ENCODE measurements around the gene CMBL.
"Not testable (repeated sequence)": the region's sequence is repeated elsewhere in the genome, so short reads cannot be mapped to it uniquely, and the experiment has no call there.

The CMBL gene

DNA sequence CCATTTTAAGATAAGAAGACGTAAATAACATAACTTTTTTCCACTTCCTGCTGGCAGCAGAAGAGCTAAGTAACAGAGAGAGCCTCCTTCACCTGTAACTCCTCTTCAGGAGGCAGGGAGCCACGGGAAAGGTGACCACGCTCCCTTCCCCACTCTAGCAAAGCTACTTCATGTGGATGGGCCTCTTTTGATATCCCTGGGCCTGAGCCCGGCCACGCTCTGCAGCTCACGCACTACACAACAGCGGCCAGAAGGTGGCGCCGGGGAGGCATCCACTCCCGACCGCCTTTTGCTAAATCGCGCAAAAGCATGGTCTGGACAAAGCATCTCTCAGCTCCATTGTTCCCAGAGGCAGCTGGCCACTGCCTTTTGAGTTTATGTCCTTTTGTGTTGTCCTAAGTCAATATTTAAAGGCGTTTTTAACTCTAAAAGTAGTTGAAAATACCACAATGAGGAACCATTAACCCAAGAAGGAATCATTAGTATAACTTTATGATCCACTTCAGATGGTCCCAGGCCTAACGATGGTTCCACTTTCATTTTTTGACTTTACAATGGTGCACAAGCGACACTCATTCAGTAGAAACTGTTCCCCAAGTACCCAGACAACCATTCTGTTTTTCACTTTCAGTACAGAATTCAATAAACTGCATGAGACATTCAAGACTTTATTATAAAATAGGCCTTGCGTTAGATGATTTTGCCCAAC, 23.6 kb downstream of the CMBL start:
- peak; percentile 58 for DNase-seq

DNA sequence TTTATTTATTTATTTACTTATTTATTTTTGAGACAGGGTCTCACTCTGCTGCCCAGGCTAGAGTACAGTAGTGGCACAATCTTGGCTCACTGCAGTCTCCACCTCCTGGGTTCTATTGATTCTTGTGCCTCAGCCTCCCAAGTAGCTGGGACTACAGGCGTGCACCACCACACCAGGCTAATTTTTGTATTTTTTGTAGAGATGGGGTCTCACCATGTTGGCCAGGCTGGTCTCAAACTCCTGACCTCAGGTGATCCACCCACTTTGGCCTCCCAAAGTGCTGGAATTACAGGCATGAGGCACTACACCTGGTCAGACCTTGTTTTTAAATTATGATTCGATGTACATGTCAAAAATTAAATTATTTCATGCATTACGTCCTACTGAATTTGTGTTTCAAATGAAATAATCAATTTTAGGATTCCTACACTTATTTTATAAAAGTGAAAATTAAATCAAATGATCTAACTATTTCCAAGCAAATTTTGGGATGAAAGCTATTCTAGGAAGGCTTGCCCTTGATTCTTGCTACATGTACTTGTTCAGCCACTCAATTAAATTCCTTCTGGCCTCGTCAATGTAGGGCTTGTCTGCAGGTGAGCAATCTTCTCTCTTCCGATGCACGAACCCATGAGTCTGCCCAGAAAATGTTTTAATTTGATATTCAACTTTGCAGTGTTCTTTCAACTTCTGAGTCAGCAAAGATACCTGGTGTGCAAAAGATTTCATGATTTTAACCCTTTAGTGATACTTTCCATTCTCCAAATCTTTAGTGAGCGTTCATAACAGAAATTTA, 27.6 kb downstream of the CMBL start:
- DNase-seq = no peak

DNA sequence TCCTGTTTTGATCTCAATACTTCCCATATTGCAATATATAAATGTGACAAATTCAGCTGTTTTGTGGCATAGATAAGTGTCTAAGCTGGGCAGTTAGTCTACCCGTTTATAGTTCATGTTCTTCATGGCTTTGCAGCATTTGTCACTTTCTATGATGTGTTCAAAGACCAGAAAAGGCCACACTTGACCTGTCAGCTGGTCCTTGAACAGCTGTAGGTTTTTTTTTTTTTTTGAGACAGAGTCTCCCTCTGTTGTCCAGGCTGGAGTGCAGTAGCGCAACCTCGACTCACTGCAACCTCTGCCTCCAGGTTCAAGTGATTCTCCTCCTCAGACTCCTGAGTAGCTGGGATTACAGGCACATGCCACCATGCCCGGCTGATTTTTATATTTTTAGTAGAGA, 28.4 kb downstream of the CMBL start:
- DNase-seq = no peak

DNA sequence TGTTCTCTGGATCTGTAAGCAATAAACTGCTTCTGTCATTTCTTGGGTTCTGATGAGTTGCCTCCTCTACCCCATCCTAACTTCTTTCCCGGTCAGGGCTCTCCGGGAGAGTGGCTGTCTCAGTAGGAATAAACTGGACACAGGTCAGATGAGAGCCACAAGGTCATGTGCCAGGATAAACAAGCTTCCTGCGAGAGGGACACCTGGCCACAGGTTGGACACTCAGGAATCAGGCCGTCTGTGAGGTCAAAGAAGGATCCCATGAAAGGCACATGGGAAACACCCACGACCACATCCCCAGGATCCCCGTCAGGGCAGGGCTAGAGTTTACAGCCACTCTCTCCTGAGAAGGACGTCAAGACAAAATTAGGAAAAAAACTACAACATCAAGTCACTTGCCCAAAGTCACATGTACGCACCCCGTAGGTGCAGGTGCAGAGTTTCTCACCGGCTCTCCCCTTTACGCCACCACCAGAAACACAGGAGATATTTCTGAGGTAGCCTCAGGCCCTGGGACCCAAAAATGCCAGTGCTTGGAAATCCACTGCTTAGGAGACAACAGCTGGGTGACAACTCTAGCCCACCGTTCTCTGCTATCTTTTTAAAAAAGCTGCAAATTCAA, 28.9 kb downstream of the CMBL start:
- DNase-seq = no peak

DNA sequence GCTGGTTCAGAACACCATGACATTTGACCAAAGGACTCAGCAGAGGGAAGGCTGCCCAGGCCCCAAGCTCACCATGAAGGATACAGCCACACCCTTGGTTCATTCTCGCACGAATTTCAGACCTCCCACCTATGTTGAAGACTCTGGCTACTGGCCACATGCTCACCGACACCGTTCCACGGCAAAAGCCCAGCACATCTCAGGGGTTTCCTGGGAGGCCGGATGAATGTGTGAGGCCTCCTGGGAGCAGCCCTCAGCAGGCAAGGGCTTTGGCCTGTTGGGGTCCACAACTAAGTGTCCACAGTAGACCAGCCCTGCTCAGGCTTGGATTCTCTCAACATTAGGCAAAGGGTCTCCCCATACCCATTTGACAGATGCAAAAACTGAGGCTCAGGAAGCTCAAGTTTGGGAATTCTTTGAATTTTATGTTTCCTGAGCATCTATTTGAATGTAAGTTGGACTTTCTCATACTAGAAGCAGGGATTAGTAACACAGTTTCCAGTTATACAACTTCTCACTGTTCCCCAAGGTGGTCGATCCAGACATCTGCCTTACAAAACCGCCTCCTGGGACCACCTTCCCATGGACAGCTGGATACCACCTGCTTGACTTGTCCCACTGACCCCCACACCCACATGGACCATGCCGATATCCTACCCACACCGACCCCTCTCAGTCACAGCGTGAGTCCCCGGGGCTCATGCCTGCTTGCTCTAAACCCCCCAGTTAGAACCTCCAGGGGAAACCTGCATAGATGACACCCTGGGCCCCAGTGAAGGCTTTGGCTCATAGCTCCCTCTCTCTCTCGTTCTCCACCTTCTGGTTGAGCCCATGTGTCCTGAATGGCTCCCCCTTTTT, 29.7 kb downstream of the CMBL start:
- DNase-seq = no peak

DNA sequence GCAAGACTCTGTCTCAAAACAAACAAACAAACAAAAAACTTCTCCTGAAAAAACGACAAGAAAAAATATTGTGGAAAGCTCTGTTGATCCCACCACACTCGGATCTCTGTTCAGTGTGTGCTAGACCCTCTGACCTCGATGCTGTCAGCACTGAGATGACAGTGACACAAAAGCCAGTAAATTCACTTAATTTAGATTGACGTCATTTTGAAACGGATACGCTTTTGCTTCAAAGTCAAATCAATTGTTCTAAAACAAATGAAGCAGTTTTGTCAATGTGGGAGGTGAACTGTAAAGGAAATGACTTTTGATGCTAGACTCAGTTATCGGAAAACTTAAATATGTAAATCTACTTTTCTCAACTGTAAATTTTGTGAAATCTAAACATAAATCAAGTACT, 31.0 kb downstream of the CMBL start:
- DNase-seq = no peak

DNA sequence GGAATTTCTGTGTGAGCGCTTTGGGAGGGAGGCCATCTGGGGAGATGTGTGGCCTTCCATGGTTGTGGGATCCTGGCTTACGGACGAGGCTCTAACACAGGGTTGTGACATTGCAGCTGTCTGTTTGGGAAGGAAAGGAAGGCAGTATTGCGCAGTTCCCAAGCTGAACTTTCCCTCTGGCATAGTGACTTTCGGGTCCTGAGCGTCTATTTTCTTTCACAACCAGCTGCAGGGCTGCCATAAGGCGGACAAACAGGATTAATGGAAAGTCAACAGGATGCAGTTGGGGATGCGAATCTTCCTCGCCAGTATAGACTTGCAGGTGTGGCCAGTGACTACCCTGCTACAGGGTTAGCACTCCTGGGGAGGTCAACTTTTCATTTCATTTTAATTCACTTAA, 31.7 kb downstream of the CMBL start:
- DNase-seq = no peak

DNA sequence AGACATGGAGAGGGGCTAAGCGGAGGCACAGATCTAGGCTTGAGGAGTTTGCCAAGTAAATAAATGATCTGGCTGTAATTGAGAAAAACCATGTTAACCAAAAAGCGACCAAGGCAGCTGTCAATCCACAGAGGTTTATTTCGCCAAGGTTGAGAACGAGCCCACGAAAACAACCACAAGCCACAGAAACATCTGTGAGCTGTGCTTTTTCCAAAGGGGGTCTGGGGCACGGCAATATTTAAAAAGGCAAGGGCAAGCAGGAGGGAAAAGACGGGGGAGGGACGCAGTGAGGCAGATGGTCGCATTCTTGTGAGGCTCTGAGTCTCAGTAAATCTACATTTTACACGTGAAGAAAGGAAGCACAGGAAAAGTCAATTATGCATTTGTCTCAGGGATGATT, 32.2 kb downstream of the CMBL start:
- no peak for DNase-seq

DNA sequence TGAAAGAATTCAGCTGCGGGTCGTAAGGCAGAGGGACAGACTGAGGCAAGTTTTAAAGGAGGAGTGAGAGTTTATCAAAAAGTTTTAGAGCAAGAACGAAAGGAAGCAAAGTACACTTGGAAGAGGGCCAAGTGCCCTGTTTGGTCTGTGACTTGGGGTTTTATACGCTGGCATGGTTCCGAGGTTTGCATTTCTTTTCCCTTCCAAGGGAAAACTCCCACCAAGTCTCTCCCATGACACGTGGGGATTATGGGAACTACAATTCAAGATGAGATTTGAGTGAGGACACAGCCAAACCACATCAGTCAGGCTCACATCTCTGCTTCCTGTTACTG, 34.9 kb downstream of the CMBL start:
- DNase-seq = not testable (repeated sequence)

DNA sequence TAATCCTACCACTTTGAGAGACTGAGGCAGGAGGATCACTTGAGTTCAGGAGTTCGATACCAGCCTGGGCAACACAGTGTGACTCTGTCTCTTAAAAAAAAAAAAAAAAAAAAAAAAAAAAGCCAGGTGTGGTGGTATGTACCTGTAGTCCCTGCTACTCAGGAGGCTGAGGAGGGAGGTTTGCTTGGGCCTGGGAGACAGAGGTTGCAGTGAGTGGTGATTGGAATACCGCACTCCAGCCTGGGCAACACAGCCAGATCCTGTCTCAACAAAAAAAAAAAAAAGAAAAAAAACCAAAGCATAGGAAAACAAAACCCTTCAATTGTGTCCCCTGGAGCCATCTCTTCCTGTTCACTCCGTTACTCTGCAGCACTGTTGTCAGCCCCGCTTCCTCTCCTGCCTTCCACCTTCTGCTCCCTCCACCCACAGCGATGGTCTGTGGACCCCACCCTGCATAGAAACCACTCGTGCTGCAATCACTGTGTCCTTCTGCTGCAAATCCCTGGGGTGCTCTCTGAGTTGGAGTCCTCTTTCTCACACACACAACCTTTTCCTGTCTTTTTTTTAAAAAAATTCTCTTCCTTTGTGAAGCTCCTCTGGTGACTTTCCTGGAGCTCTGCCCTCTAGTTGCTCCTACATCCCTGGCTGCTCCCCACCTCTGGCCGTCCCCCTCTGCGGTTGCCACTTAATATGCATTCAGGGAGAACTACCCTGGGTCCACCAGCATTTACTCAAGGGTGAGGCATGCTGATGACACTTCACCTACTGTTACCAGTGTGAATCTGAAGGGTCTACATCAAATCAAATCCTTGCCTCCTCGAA, 35.4 kb downstream of the CMBL start:
- no peak for DNase-seq

DNA sequence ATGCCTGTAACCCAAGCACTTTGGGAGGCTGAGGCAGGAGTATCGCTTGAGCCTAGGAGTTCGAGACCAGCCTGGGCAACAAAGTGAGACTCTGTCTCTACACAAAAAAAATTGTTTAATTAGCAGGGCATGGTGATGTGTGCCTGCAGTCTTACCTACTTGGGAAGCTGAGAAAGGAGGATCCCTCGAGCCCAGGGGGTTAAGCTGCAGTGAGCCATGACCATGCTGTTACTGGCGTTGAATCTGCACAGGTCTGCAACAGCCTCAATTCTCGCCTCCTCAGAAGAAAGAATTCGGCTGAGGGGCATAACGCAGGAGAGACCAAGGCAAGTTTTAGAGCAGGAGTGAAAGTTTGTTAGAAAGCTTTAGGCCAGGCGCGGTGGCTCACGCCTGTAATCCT, 39.6 kb downstream of the CMBL start:
- no peak for DNase-seq

DNA sequence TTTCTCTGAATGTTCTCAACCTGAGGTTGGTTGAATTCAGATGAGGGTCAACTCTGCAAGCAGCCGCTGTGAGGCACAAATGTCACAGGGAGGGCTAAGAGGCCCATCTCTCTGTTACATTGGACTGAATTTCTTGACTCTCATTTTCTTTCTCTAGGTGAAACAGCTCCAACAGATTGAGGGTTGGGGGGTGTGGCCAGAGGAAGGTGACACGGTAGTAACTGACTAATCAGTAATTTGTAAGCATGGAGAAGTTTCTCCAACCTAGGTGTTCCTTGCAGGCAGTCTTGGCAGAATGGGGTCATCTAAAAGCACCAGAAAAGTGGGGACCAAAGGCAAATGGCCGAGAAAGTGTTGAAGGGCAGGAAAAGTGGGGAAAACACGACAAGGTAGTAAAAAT, 40.9 kb downstream of the CMBL start:
- DNase-seq = no peak

DNA sequence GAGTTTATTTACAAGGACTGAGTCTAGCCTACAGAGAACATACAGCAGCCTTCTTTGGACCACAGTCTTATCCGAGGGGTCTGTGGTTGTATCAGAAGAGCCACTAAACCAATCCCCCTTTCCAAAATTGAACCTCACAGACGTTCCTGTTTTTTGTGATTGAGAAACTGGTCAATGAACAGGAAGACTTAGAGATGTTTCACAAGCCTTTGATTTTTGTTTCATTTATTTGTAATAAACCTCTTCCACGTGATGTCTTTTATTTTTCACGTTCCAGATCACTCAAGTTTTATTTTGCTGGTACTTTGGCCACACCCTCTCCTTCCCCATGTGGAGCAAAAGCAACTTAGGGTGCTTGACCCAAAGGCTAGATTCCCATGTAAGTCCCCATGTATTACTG, 41.6 kb downstream of the CMBL start:
- DNase-seq = no peak

DNA sequence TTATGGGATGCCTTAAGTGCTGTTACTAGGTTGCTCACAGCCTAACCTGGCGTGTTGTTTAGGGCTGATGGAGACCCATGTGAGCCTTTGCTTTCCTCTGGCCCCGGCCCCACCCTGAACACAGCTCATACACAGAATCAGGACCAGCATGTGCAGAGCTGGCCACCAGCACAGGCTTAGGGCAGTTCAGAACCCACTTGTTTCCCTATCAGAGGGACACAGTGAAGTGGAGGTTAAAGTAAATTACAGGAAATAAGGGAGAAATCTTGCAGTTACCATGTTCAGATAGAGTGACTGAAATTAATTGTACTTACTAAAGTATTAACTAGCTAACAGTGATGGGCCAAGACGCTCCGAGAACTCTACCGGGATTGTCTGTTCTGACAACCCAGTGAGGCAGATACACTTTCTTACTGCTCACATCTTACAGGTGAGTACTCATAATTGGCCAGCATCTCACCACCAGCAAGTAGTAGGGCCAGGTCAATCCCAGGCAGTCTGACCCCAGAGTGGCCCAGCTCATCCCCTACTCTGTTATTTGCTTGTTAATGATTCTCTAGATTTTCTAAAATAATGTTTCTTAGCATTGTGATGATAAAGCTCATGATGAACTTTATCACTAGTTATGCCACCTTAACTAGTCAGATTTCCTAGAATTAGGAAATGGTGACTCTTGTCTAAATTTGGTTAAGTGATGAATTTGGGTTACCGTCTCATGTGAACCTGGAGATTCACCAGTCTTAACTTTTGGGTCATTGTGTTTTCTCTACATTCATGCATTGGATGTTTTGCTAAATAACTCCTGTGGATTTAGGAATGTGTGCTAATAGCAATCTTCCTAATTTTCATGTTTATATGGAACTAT, 42.2 kb downstream of the CMBL start:
- DNase-seq = no peak

DNA sequence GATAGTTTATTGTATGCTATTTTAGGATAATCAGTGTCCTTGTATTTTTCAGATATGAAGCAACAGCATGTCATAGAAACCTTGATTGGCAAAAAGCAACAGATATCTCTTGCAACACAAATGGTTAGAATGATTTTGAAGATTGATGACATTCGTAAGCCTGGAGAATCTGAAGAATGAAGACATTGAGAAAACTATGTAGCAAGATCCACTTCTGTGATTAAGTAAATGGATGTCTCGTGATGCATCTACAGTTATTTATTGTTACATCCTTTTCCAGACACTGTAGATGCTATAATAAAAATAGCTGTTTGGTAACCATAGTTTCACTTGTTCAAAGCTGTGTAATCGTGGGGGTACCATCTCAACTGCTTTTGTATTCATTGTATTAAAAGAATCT, 43.1 kb downstream of the CMBL start:
- DNase-seq = no peak

DNA sequence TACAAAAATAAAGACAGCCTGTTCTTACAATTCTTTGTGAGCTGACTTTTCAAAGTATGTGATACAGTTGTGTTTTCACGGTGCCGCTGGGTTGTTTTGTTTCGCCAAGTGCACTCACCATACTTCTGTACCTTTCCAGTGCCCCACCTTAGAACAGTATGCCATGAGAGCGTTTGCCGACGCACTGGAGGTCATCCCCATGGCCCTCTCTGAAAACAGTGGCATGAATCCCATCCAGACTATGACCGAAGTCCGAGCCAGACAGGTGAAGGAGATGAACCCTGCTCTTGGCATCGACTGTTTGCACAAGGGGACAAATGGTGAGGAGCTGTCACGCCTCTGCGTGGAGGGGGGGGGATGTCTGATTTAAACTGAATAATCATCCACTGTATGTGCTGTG, 44.7 kb downstream of the CMBL start:
- no peak for DNase-seq

DNA sequence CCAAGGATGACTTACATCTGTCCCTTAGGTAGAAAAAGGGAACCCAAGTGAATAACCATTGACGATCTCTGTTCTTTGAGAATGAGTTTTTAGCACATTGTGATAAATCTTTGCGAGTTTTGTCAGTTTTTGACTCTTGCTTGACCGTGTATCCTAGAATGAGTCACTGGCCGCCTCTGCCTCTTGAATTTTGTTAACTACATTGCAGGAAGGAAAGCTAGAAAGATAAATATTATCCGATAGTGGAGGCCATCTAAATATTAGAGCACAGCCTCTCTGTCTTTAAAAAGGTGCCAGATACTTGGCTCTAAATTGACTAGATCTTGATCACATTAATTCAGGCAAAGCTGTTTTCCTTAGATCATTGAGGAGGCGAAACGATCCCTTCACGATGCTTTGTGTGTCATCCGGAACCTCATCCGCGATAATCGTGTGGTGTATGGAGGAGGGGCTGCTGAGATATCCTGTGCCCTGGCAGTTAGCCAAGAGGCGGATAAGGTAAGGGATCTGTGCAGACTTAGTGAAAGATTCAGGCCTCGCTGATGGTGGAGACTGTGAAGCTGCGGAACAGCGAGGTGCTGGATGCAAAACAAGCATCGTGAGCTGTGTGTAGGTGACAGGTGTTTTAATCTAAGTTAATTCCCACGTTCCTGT, 45.5 kb downstream of the CMBL start:
- DNase-seq = no peak

DNA sequence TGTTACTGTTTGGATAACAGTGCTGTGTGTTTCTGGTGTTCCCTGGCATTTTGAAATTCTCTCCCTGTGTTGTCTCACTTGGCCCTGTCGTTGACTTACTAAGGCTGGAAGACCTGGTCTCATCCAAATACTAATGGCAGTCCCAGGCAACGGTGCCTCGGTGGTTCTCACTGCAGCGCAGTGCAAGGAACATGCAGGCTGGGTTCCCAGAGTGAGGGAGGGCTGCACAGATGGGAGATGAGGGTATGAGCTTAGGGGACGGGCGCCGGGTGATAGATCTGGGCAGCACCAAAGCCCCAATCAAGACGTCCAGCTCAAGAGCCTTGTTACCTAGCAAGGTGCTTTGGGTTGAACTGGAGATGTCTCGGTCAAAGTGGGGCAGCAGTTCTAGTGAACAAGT, 46.6 kb downstream of the CMBL start:
- DNase-seq = no peak

DNA sequence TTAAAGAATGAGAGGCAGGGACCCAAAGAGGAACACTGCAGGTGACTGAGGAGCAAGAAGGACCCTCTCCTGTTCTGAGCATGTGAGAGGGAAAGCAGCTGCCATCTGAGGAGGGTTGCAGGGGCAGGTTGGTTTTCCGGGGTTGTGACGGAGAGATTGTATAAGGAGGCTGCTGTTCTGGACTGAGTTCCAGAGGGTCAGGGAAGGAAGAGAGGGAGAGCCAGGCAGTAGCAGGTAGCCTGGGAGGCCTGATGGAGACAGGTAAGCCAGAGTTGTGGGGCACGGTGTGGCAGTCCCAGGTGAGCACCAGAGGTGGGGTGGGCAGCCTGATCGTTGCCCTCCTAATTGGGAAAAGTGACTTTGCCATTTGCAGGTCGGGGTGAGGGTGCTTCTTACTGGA, 47.8 kb downstream of the CMBL start:
- DNase-seq = no peak

DNA sequence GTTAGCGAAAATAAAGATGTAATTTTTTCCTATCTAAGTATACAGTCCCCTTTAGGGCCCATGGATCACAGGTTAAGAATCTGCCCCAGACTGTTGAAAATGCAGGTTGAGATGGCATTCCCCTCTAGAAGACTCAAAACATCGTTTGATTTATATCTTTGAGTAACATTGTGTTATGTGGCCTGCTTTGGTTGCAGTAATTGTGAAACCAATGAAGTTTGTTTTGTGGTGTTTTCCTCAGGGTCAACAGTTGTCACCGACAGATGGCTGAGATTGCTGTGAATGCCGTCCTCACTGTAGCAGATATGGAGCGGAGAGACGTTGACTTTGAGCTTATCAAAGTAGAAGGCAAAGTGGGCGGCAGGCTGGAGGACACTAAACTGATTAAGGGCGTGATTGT, 49.8 kb downstream of the CMBL start:
- DNase-seq = no peak

DNA sequence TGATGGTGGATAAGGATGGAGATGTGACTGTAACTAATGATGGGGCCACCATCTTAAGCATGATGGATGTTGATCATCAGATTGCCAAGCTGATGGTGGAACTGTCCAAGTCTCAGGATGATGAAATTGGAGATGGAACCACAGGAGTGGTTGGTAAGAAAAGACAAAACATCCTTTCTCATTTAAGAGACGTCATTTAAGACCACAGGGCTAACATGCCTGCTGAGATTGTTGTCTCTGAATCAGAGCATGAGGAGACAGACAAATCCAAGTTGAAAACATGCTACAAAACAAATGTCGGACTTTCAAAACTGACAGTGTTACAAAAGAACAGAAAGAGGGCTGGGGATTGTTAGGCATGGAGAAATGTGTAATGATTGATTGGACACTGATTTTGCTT, 53.0 kb downstream of the CMBL start:
- no peak for DNase-seq

Measured in NCI-H1048 (cell line).